K562 (cell line): ENCODE measurements around the gene ZNRF3. TPM values are rescaled to one million over a fixed set of nuclear protein-coding genes. Genes with fewer than 3 reads are reported as not detected.

Experiments used
- polyA plus RNA-seq, 8 experiments: library from polyadenylated mRNA; depleted of rRNA in 4 of 8; stranded (reverse) in 5 of 8; unstranded in 3 of 8; fragments of >200 nt; fragmentation: Nextera tagmentation in 2 of 8; fragmentation: Illumina TruSeq in 1 of 8; extraction: Ambion mirVana in 2 of 8; extraction: Trizol in 1 of 8; gene quantifications; 2 replicates each; pipeline versions ENCODE4 v1.2.1 to v1.2.3, GENCODE V29; 2011 to 2014; ENCODE audit warnings: inconsistent platforms in 1 of 8, missing spikeins in 1 of 8
- total RNA-seq, 7 experiments: library from RNA; depleted of rRNA in 6 of 7; stranded (reverse); fragments of >200 nt in 6 of 7; fragmentation: Illumina TruSeq in 2 of 7; extraction: Trizol in 2 of 7; gene quantifications; 2 replicates each; pipeline versions ENCODE4 v1.2.1 to v1.2.3, GENCODE V29; 2011 to 2021; ENCODE audit warnings: low replicate concordance in 1 of 7
- TF ChIP-seq, protein P1 (sequence below): fragments of 200-600 bp; sonication (generic); IDR thresholded peaks from one replicate; pipeline ENCODE4 v1.6.1; 2012; ENCODE audit warnings: mild to moderate bottlenecking, low read depth, low read length, inconsistent platforms

Gene ZNRF3
- total and polyA plus RNA-seq, 9 of the 15 experiments (the other 6 are each of a cell fraction or from before 2014, with no cell fraction given) = 0.41 to 5.9 (median 1.7) TPM

GRCh38 chr22:28855355-28856094 lies 27.8 kb upstream of the ZNRF3 start (continued):
- TF ChIP-seq, protein P1, sequence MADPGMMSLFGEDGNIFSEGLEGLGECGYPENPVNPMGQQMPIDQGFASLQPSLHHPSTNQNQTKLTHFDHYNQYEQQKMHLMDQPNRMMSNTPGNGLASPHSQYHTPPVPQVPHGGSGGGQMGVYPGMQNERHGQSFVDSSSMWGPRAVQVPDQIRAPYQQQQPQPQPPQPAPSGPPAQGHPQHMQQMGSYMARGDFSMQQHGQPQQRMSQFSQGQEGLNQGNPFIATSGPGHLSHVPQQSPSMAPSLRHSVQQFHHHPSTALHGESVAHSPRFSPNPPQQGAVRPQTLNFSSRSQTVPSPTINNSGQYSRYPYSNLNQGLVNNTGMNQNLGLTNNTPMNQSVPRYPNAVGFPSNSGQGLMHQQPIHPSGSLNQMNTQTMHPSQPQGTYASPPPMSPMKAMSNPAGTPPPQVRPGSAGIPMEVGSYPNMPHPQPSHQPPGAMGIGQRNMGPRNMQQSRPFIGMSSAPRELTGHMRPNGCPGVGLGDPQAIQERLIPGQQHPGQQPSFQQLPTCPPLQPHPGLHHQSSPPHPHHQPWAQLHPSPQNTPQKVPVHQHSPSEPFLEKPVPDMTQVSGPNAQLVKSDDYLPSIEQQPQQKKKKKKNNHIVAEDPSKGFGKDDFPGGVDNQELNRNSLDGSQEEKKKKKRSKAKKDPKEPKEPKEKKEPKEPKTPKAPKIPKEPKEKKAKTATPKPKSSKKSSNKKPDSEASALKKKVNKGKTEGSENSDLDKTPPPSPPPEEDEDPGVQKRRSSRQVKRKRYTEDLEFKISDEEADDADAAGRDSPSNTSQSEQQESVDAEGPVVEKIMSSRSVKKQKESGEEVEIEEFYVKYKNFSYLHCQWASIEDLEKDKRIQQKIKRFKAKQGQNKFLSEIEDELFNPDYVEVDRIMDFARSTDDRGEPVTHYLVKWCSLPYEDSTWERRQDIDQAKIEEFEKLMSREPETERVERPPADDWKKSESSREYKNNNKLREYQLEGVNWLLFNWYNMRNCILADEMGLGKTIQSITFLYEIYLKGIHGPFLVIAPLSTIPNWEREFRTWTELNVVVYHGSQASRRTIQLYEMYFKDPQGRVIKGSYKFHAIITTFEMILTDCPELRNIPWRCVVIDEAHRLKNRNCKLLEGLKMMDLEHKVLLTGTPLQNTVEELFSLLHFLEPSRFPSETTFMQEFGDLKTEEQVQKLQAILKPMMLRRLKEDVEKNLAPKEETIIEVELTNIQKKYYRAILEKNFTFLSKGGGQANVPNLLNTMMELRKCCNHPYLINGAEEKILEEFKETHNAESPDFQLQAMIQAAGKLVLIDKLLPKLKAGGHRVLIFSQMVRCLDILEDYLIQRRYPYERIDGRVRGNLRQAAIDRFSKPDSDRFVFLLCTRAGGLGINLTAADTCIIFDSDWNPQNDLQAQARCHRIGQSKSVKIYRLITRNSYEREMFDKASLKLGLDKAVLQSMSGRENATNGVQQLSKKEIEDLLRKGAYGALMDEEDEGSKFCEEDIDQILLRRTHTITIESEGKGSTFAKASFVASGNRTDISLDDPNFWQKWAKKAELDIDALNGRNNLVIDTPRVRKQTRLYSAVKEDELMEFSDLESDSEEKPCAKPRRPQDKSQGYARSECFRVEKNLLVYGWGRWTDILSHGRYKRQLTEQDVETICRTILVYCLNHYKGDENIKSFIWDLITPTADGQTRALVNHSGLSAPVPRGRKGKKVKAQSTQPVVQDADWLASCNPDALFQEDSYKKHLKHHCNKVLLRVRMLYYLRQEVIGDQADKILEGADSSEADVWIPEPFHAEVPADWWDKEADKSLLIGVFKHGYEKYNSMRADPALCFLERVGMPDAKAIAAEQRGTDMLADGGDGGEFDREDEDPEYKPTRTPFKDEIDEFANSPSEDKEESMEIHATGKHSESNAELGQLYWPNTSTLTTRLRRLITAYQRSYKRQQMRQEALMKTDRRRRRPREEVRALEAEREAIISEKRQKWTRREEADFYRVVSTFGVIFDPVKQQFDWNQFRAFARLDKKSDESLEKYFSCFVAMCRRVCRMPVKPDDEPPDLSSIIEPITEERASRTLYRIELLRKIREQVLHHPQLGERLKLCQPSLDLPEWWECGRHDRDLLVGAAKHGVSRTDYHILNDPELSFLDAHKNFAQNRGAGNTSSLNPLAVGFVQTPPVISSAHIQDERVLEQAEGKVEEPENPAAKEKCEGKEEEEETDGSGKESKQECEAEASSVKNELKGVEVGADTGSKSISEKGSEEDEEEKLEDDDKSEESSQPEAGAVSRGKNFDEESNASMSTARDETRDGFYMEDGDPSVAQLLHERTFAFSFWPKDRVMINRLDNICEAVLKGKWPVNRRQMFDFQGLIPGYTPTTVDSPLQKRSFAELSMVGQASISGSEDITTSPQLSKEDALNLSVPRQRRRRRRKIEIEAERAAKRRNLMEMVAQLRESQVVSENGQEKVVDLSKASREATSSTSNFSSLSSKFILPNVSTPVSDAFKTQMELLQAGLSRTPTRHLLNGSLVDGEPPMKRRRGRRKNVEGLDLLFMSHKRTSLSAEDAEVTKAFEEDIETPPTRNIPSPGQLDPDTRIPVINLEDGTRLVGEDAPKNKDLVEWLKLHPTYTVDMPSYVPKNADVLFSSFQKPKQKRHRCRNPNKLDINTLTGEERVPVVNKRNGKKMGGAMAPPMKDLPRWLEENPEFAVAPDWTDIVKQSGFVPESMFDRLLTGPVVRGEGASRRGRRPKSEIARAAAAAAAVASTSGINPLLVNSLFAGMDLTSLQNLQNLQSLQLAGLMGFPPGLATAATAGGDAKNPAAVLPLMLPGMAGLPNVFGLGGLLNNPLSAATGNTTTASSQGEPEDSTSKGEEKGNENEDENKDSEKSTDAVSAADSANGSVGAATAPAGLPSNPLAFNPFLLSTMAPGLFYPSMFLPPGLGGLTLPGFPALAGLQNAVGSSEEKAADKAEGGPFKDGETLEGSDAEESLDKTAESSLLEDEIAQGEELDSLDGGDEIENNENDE = no peak
